SK-N-SH (cell line): Measurements from ENCODE around the gene SLC25A14. TPM values are rescaled to one million over a fixed set of nuclear protein-coding genes. Genes with fewer than 3 reads are reported as not detected.

Source experiments
- CTCF ChIA-PET: fragments of 300-600, 350-600 bp; formaldehyde crosslinking; extraction: SDS; loops from one replicate; lab custom pipeline; 2021; lab: Yijun Ruan, JAX
- POLR2A ChIA-PET: fragments of 350-600 bp; sonication (Branson Sonifier 250); formaldehyde crosslinking; extraction: SDS; loops from one replicate; lab custom pipeline; 2020; ENCODE audit warnings: antibody characterized with exemption, inconsistent platforms; lab: Yijun Ruan, JAX
- DNase-seq: peaks from one replicate; pipeline ENCODE4 v3.0.0; 2012
- H2AFZ ChIP-seq: fragments of 200-600 bp; sonication (generic); 2 replicates; pipeline ENCODE4 v1.8.1; 2016; ENCODE audit warnings: antibody characterized with exemption, mild to moderate bottlenecking, low read depth
- H3F3A ChIP-seq: fragments of 200-600 bp; sonication (generic); replicated peaks from 2 replicates; pipeline ENCODE3; 2016; ENCODE audit warnings: antibody characterized with exemption, mild to moderate bottlenecking; ENCODE audit not compliant: insufficient read depth
- H3K27ac ChIP-seq, 2 experiments: fragments of 200-500 bp in 1 of 2; fragments of 200-600 bp in 1 of 2; sonication (Bioruptor generic) in 1 of 2; sonication (generic), shearing (Covaris generic) in 1 of 2; 2 replicates each; pipeline versions ENCODE4 v1.5.1 to v1.6.1; 2014 to 2016; ENCODE audit warnings: low read depth in 2 of 2, inconsistent platforms in 1 of 2, low read length in 1 of 2, mild to moderate bottlenecking in 1 of 2, mixed read lengths in 1 of 2
- H3K27me3 ChIP-seq: fragments of 200-600 bp; sonication (generic), shearing (Covaris generic); 2 replicates; pipeline ENCODE4 v1.6.1; 2016; ENCODE audit warnings: mixed run types; ENCODE audit not compliant: insufficient read depth
- H3K36me3 ChIP-seq, 2 experiments: fragments of 200-500 bp in 1 of 2; fragments of 200-600 bp in 1 of 2; sonication (Bioruptor generic) in 1 of 2; sonication (generic) in 1 of 2; replicated peaks in 1 of 2; 2 replicates each; pipeline versions ENCODE3 to v1.5.1; 2014 to 2016; ENCODE audit warnings: low read length in 1 of 2, mild to moderate bottlenecking in 1 of 2; ENCODE audit not compliant: insufficient read depth in 2 of 2, control insufficient read depth in 1 of 2
- H3K4me1 ChIP-seq, 2 experiments: fragments of 200-500 bp in 1 of 2; fragments of 200-600 bp in 1 of 2; sonication (Bioruptor generic) in 1 of 2; sonication (generic), shearing (Covaris generic) in 1 of 2; 2 replicates each; pipeline versions ENCODE4 v1.5.1 to v1.6.1; 2014 to 2016; ENCODE audit warnings: low read depth in 1 of 2, low read length in 1 of 2, mixed run types in 1 of 2; ENCODE audit not compliant: insufficient read depth in 2 of 2, control insufficient read depth in 1 of 2
- H3K4me2 ChIP-seq: fragments of 200-600 bp; sonication (generic), shearing (Covaris generic); 2 replicates; pipeline ENCODE4 v1.6.1; 2017; ENCODE audit warnings: mixed run types
- H3K4me3 ChIP-seq, 2 experiments: fragments of 200-500 bp in 1 of 2; fragments of 200-600 bp in 1 of 2; sonication (Bioruptor generic) in 1 of 2; sonication (generic), shearing (Covaris generic) in 1 of 2; 2 replicates each; pipeline versions ENCODE4 v1.5.1 to v1.8.1; 2014 to 2016; ENCODE audit warnings: low read depth in 2 of 2, inconsistent platforms in 1 of 2, low read length in 1 of 2, mild to moderate bottlenecking in 1 of 2, mixed read lengths in 1 of 2, moderate library complexity in 1 of 2
- H3K79me2 ChIP-seq: fragments of 200-600 bp; sonication (generic); 2 replicates; pipeline ENCODE4 v1.8.1; 2017; ENCODE audit warnings: mild to moderate bottlenecking; ENCODE audit not compliant: insufficient read depth
- H3K9ac ChIP-seq: fragments of 200-600 bp; sonication (generic); 2 replicates; pipeline ENCODE4 v1.6.1; 2017; ENCODE audit warnings: mixed run types
- H3K9me2 ChIP-seq: fragments of 200-600 bp; sonication (generic); 2 replicates; pipeline ENCODE4 v1.6.1; 2017; ENCODE audit warnings: mixed run types
- H3K9me3 ChIP-seq: fragments of 200-600 bp; sonication (generic); 2 replicates; pipeline ENCODE4 v1.6.1; 2017; ENCODE audit warnings: mixed run types, mild to moderate bottlenecking, moderate library complexity
- H4K20me1 ChIP-seq: fragments of 200-600 bp; sonication (generic); 2 replicates; pipeline ENCODE4 v1.6.1; 2017; ENCODE audit warnings: mild to moderate bottlenecking, mixed run types; ENCODE audit not compliant: insufficient read depth
- ELF1 ChIP-seq: IDR thresholded peaks from 2 replicates; pipeline ENCODE4 v1.4.0; 2012
- EZH2phosphoT487 ChIP-seq: fragments of 200-600 bp; sonication (generic); IDR thresholded peaks from 2 replicates; pipeline ENCODE4 v1.6.1; 2017; ENCODE audit warnings: low read depth, mixed run types, mild to moderate bottlenecking, antibody characterized with exemption, moderate library complexity, borderline replicate concordance
- FOXM1 ChIP-seq: IDR thresholded peaks from 2 replicates; pipeline ENCODE4 v1.4.0; 2012; ENCODE audit warnings: low read depth, mild to moderate bottlenecking
- GATA2 ChIP-seq: sonication (generic); formaldehyde crosslinking; IDR thresholded peaks from 2 replicates; pipeline ENCODE4 v1.5.0; 2020; ENCODE audit warnings: mild to moderate bottlenecking, missing genetic modification reagents
- MEF2A ChIP-seq: IDR thresholded peaks from 2 replicates; pipeline ENCODE4 v1.4.0; 2012; ENCODE audit warnings: low read depth, borderline replicate concordance
- MXI1 ChIP-seq: IDR thresholded peaks from 2 replicates; pipeline ENCODE4 v1.6.1; 2012; ENCODE audit warnings: mild to moderate bottlenecking, low read depth, low read length, improper control_type of control experiment
- NRF1 ChIP-seq: IDR thresholded peaks from 2 replicates; pipeline ENCODE4 v1.6.1; 2012; ENCODE audit warnings: low read depth, mild to moderate bottlenecking, low read length
- RAD21 ChIP-seq: IDR thresholded peaks from 2 replicates; pipeline ENCODE4 v1.6.1; 2012; ENCODE audit warnings: mild to moderate bottlenecking, low read length
- RFX5 ChIP-seq: IDR thresholded peaks from 2 replicates; pipeline ENCODE4 v1.6.1; 2012; ENCODE audit warnings: mild to moderate bottlenecking, improper control_type of control experiment, low read length
- RXRA ChIP-seq: IDR thresholded peaks from 2 replicates; pipeline ENCODE4 v1.4.0; 2012; ENCODE audit warnings: low read depth, mild to moderate bottlenecking, borderline replicate concordance
- SIN3A ChIP-seq: IDR thresholded peaks from 2 replicates; pipeline ENCODE4 v1.6.1; 2012; ENCODE audit warnings: low read depth, mild to moderate bottlenecking, low read length, moderate library complexity, borderline replicate concordance
- TCF12 ChIP-seq: IDR thresholded peaks from 2 replicates; pipeline ENCODE4 v1.4.0; 2012
- TEAD4 ChIP-seq: IDR thresholded peaks from 2 replicates; pipeline ENCODE4 v1.4.0; 2012; ENCODE audit warnings: mild to moderate bottlenecking, borderline replicate concordance; ENCODE audit not compliant: insufficient read depth
- YY1 ChIP-seq: IDR thresholded peaks from 2 replicates; pipeline ENCODE4 v1.4.0; 2012; ENCODE audit warnings: low read depth, mild to moderate bottlenecking
- WGBS: methylation state at CpG from one replicate; pipeline ENCODE4 v1.1.6; 2017; ENCODE audit warnings: low lambda C conversion rate; 5-methylcytosine and 5-hydroxymethylcytosine counted together
- polyA plus RNA-seq, 3 experiments: library from polyadenylated mRNA; depleted of rRNA; stranded (reverse); fragments of >200 nt; gene quantifications; 2 replicates each; pipeline ENCODE4 v1.2.3, GENCODE V29; 2012
- TF ChIP-seq, protein P1 (sequence below): IDR thresholded peaks from 2 replicates; pipeline ENCODE4; 2012
- TF ChIP-seq, protein P2 (sequence below): fragments of 150-350 bp; IDR thresholded peaks from 2 replicates; pipeline ENCODE4 v1.6.1; 2016; ENCODE audit warnings: mild to moderate bottlenecking, low read depth, low read length
- TF ChIP-seq, protein P3 (sequence below): fragments of 150-350 bp; IDR thresholded peaks from 2 replicates; pipeline ENCODE4 v1.6.1; 2017; ENCODE audit warnings: antibody characterized with exemption, low read length, low read depth, borderline replicate concordance
- TF ChIP-seq, protein P4 (sequence below): IDR thresholded peaks from 2 replicates; pipeline ENCODE4 v1.4.0; 2012; ENCODE audit warnings: low read depth, borderline replicate concordance
- TF ChIP-seq, protein P5 (sequence below): fragments of 200-600 bp; sonication (generic); IDR thresholded peaks from 2 replicates; pipeline ENCODE4 v1.6.1; 2017; ENCODE audit warnings: antibody characterized with exemption, mild to moderate bottlenecking, moderate library complexity

The SLC25A14 gene
- polyA plus RNA-seq, 1 of the 3 experiments (the other 2 are of a cell fraction), result 14.0 TPM

DNA sequence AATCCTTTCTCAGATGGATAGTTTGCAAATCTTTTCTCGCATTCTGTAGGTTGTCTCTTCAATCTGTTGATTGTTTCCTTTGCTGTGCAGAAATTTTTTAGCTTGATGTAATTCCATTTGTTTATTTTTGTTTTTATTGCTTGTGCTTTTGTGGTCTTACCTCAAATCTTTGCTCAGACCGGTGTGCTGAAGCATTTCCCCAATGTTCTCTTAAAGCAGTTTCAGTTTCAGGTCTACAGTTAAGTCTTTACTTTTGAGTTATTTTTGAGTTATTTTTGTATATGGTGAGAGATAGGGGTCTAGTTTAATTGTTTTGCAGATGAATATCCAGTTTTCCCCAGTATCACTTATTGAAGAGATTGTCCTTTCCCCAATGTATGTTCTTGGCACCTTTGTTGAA, 18.2 kb upstream of the SLC25A14 start:
- no peaks in the 10 kb centered on the region for H3K4me1 ChIP-seq
- H3F3A ChIP-seq, result no peaks in the 10 kb centered on the region
- no peak overlapping the region for H3K4me3 ChIP-seq
- no peak overlapping the region for H3K9ac ChIP-seq
- DNase-seq, result no peak
- no peaks in the 10 kb centered on the region for H3K9me3 ChIP-seq
- peaks cover 17% of the 10 kb centered on the region; the same call in 1 of the 2 replicates for H3K27me3 ChIP-seq
- no peak overlapping the region for H2AFZ ChIP-seq
- H3K36me3 ChIP-seq, result no peaks in the 10 kb centered on the region
- ChIA-PET CTCF (interaction anchor here (1.7 kb wide), 1 partner anchor 9 kb away, joined by 5 read pairs; no protein-coding TSS in a partner anchor), POLR2A (no interaction called here)
- WGBS, result 30% methylated on average over 2 of the region's 2 CpGs
- no peaks in the 10 kb centered on the region for H3K9me2 ChIP-seq
- H4K20me1 ChIP-seq, result no peaks in the 10 kb centered on the region
- H3K79me2 ChIP-seq, result no peaks in the 10 kb centered on the region
- TF ChIP-seq NRF1 (no peak), EZH2phosphoT487 (no peak), TCF12 (no peak), SIN3A (no peak)
- TF ChIP-seq, protein P1, sequence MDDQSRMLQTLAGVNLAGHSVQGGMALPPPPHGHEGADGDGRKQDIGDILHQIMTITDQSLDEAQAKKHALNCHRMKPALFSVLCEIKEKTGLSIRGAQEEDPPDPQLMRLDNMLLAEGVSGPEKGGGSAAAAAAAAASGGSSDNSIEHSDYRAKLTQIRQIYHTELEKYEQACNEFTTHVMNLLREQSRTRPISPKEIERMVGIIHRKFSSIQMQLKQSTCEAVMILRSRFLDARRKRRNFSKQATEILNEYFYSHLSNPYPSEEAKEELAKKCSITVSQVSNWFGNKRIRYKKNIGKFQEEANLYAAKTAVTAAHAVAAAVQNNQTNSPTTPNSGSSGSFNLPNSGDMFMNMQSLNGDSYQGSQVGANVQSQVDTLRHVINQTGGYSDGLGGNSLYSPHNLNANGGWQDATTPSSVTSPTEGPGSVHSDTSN, result no peak
- no peak overlapping the region for H3K4me2 ChIP-seq
- H3K27ac ChIP-seq, result no peak overlapping the region

DNA sequence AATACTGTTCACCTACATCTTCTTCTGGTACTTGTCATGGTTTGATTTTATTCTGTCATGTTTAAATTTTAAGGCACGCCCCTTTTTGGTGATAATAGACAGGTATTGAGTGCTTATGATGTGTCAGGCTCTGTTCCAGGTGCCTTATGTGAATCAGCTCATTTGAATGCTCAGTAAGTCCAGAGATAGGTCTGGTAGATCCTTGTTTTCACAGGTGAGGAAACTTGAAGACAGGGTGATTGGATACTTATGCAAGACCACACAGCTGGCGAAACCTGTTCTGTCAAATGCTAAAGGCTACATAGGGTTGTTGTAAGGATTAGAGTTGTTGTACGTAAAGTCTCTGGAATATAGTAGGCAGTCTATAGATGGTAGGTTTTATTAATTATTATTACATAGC, 9.6 kb upstream of the SLC25A14 start:
- 36% methylated on average over 3 of the region's 3 CpGs for WGBS
- CTCF ChIA-PET, result interaction anchor here (0.7 to 2.7 kb wide), 13 partner anchors 8 to 587 kb away, joined by 3 to 14 read pairs (median 5); no protein-coding TSS in a partner anchor
- Histone ChIP-seq H3F3A (no peaks in the 10 kb centered on the region), H3K79me2 (no peaks in the 10 kb centered on the region), H3K4me2 (no peak overlapping the region), H3K9me2 (no peaks in the 10 kb centered on the region), H3K4me3 (no peak overlapping the region), H3K4me1 (no peaks in the 10 kb centered on the region; a peak in 1 of 4 replicates), H3K27ac (no peak overlapping the region), H4K20me1 (no peaks in the 10 kb centered on the region), H3K36me3 (no peaks in the 10 kb centered on the region), H3K27me3 (peaks cover 10% of the 10 kb centered on the region; the same call in 1 of the 2 replicates), H2AFZ (no peak overlapping the region), H3K9ac (no peak overlapping the region), H3K9me3 (no peaks in the 10 kb centered on the region)
- POLR2A ChIA-PET, result interaction anchor here (0.7 kb wide), 1 partner anchor 452 kb away, joined by 4 read pairs; no protein-coding TSS in a partner anchor
- no peak for DNase-seq
- TF ChIP-seq TEAD4 (no peak), RAD21 (no peak), MXI1 (no peak), EZH2phosphoT487 (no peak), RFX5 (no peak), GATA2 (CRISPR knock-in tag) (no peak), SIN3A (no peak), FOXM1 (no peak), TCF12 (no peak), YY1 (no peak), ELF1 (no peak), MEF2A (no peak), RXRA (no peak)
- TF ChIP-seq, protein P2, sequence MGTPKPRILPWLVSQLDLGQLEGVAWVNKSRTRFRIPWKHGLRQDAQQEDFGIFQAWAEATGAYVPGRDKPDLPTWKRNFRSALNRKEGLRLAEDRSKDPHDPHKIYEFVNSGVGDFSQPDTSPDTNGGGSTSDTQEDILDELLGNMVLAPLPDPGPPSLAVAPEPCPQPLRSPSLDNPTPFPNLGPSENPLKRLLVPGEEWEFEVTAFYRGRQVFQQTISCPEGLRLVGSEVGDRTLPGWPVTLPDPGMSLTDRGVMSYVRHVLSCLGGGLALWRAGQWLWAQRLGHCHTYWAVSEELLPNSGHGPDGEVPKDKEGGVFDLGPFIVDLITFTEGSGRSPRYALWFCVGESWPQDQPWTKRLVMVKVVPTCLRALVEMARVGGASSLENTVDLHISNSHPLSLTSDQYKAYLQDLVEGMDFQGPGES, result no peak
- TF ChIP-seq, protein P1, result no peak
- TF ChIP-seq, protein P3, sequence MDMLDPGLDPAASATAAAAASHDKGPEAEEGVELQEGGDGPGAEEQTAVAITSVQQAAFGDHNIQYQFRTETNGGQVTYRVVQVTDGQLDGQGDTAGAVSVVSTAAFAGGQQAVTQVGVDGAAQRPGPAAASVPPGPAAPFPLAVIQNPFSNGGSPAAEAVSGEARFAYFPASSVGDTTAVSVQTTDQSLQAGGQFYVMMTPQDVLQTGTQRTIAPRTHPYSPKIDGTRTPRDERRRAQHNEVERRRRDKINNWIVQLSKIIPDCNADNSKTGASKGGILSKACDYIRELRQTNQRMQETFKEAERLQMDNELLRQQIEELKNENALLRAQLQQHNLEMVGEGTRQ, result no peak
- TF ChIP-seq, protein P4, sequence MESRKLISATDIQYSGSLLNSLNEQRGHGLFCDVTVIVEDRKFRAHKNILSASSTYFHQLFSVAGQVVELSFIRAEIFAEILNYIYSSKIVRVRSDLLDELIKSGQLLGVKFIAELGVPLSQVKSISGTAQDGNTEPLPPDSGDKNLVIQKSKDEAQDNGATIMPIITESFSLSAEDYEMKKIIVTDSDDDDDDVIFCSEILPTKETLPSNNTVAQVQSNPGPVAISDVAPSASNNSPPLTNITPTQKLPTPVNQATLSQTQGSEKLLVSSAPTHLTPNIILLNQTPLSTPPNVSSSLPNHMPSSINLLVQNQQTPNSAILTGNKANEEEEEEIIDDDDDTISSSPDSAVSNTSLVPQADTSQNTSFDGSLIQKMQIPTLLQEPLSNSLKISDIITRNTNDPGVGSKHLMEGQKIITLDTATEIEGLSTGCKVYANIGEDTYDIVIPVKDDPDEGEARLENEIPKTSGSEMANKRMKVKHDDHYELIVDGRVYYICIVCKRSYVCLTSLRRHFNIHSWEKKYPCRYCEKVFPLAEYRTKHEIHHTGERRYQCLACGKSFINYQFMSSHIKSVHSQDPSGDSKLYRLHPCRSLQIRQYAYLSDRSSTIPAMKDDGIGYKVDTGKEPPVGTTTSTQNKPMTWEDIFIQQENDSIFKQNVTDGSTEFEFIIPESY, result no peak
- TF ChIP-seq, protein P5, sequence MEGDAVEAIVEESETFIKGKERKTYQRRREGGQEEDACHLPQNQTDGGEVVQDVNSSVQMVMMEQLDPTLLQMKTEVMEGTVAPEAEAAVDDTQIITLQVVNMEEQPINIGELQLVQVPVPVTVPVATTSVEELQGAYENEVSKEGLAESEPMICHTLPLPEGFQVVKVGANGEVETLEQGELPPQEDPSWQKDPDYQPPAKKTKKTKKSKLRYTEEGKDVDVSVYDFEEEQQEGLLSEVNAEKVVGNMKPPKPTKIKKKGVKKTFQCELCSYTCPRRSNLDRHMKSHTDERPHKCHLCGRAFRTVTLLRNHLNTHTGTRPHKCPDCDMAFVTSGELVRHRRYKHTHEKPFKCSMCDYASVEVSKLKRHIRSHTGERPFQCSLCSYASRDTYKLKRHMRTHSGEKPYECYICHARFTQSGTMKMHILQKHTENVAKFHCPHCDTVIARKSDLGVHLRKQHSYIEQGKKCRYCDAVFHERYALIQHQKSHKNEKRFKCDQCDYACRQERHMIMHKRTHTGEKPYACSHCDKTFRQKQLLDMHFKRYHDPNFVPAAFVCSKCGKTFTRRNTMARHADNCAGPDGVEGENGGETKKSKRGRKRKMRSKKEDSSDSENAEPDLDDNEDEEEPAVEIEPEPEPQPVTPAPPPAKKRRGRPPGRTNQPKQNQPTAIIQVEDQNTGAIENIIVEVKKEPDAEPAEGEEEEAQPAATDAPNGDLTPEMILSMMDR, result no peak
